HEK293 (cell line): ENCODE measurements around the gene VLDLR.

Source experiments
- CTCF ChIA-PET: fragments of 350-600 bp; formaldehyde crosslinking; extraction: SDS; loops from one replicate; lab custom pipeline; 2021; ENCODE audit warnings: antibody characterized with exemption; lab: Yijun Ruan, JAX
- POLR2A ChIA-PET: fragments of 300-600 bp; formaldehyde crosslinking; extraction: SDS; loops from one replicate; lab custom pipeline; 2020; ENCODE audit warnings: antibody characterized with exemption, inconsistent platforms; lab: Yijun Ruan, JAX
- H3K27ac ChIP-seq: fragments of 200-500 bp; sonication (Bioruptor generic); 2 replicates; pipeline ENCODE4 v1.5.1; 2014; ENCODE audit warnings: low read depth, low read length, control low read depth, inconsistent platforms; ENCODE audit errors: extremely low read depth
- H3K36me3 ChIP-seq, 2 experiments: fragments of 200-500 bp in 1 of 2; sonication (Bioruptor generic) in 1 of 2; 1 replicate in 1 of 2; 2 replicates in 1 of 2; pipeline ENCODE4 v1.5.1; 2014 to 2017; ENCODE audit warnings: inconsistent platforms in 2 of 2, low read length in 2 of 2; ENCODE audit not compliant: control insufficient read depth in 2 of 2, insufficient read depth in 1 of 2
- H3K4me1 ChIP-seq: fragments of 200-500 bp; sonication (Bioruptor generic); 2 replicates; pipeline ENCODE4 v1.5.1; 2014; ENCODE audit warnings: mild to moderate bottlenecking, low read length, inconsistent platforms; ENCODE audit not compliant: control insufficient read depth, insufficient read depth
- H3K4me3 ChIP-seq: 2 replicates; pipeline ENCODE4 v1.5.1; 2011; ENCODE audit warnings: low read depth, mild to moderate bottlenecking, control low read depth, low read length, moderate library complexity
- H3K9me3 ChIP-seq: fragments of 200-500 bp; sonication (Bioruptor generic); 2 replicates; pipeline ENCODE4 v1.5.1; 2014; ENCODE audit warnings: low read depth, low read length, inconsistent platforms; ENCODE audit not compliant: control insufficient read depth, insufficient read depth
- HOXA7 ChIP-seq: sonication (generic); formaldehyde crosslinking; IDR thresholded peaks from 2 replicates; pipeline ENCODE4 v1.8.1; 2022; ENCODE audit warnings: missing genetic modification reagents, borderline replicate concordance
- PRDM10 ChIP-seq: fragments of 450-650 bp; formaldehyde crosslinking; IDR thresholded peaks from 2 replicates; pipeline ENCODE4 v1.5.1; 2016; ENCODE audit warnings: missing biosample characterization, missing genetic modification characterization
- TSHZ1 ChIP-seq: fragments of 450-650 bp; formaldehyde crosslinking; IDR thresholded peaks from 2 replicates; pipeline ENCODE4 v1.5.1; 2016; ENCODE audit warnings: missing biosample characterization, missing genetic modification characterization, borderline replicate concordance
- WT1 ChIP-seq: fragments of 450-650 bp; formaldehyde crosslinking; IDR thresholded peaks from 2 replicates; pipeline ENCODE4 v1.5.1; 2016; ENCODE audit warnings: missing biosample characterization, missing genetic modification characterization
- YY1 ChIP-seq: fragments of 450-650 bp; formaldehyde crosslinking; IDR thresholded peaks from 2 replicates; pipeline ENCODE4 v1.5.1; 2018; ENCODE audit warnings: missing biosample characterization, missing genetic modification characterization
- ZBTB11 ChIP-seq: fragments of 450-650 bp; formaldehyde crosslinking; conservative IDR thresholded peaks from 2 replicates; pipeline ENCODE4 v1.5.1; 2016; ENCODE audit warnings: low read depth, missing biosample characterization, missing genetic modification characterization
- ZBTB44 ChIP-seq: fragments of 450-650 bp; IDR thresholded peaks from 2 replicates; pipeline ENCODE4 v1.5.1; 2018; ENCODE audit warnings: missing biosample characterization, mild to moderate bottlenecking, missing genetic modification characterization
- ZNF148 ChIP-seq: fragments of 450-650 bp; formaldehyde crosslinking; IDR thresholded peaks from 2 replicates; pipeline ENCODE4 v1.5.0; 2017; ENCODE audit warnings: missing biosample characterization, missing genetic modification characterization, borderline replicate concordance
- ZNF513 ChIP-seq: fragments of 450-650 bp; IDR thresholded peaks from 2 replicates; pipeline ENCODE4 v1.5.1; 2018; ENCODE audit warnings: missing biosample characterization, missing genetic modification characterization
- ZNF596 ChIP-seq: fragments of 450-650 bp; IDR thresholded peaks from 2 replicates; pipeline ENCODE4 v1.5.0; 2018; ENCODE audit warnings: missing biosample characterization, mild to moderate bottlenecking, missing genetic modification characterization, moderate library complexity
- ZNF843 ChIP-seq: fragments of 450-650 bp; formaldehyde crosslinking; IDR thresholded peaks from 2 replicates; pipeline ENCODE4 v1.5.1; 2016; ENCODE audit warnings: missing biosample characterization, missing genetic modification characterization
- TF ChIP-seq, protein P1 (sequence below): fragments of 450-650 bp; formaldehyde crosslinking; IDR thresholded peaks from 2 replicates; pipeline ENCODE4 v1.5.1; 2016; ENCODE audit warnings: missing biosample characterization, missing genetic modification characterization
- TF ChIP-seq, protein P2 (sequence below): fragments of 450-650 bp; formaldehyde crosslinking; IDR thresholded peaks from 2 replicates; pipeline ENCODE4 v1.5.1; 2016; ENCODE audit warnings: missing biosample characterization, missing genetic modification characterization

VLDLR gene

GRCh38 chr9:2634818-2635217 is 13.2 kb downstream of the VLDLR start (continued):
- TF ChIP-seq ZNF513 (tag by site-specific recombination) = no peak

DNA sequence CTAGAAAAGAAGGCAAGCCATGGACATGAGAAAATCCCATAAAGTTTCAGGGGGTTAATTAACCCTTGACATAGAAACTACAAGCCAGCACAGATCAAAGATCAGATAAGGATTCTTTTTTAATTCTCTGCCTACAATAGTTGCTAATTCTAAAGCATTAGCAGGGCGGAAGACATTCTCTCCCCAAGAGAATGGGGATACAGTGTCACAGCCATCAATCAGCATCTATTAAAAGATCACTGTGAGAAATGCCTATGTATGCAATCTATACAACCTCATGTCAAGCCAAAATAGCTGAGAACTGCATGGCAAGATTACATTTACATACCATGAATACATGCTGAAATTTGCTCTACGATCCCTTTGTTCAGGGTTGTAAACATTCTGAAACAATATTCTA is 14.3 kb downstream of the VLDLR start:
- ChIA-PET CTCF (no interaction called here), POLR2A (no interaction called here)
- H3K4me3 ChIP-seq = no peak overlapping the region
- H3K36me3 ChIP-seq = peaks cover 0 to 10% of the 10 kb centered on the region in 2 experiments; a peak in 1 of 3 replicates
- H3K9me3 ChIP-seq = no peaks in the 10 kb centered on the region
- no peaks in the 10 kb centered on the region for H3K4me1 ChIP-seq
- H3K27ac ChIP-seq = no peak overlapping the region
- TF ChIP-seq TSHZ1 (no peak), ZNF148 (tag by site-specific recombination) (no peak), PRDM10 (no peak), WT1 (no peak), ZBTB11 (no peak), HOXA7 (CRISPR knock-in tag) (no peak), ZBTB44 (tag by site-specific recombination) (no peak), ZNF843 (tag by site-specific recombination) (no peak), ZNF596 (tag by site-specific recombination) (no peak), YY1 (tag by site-specific recombination) (no peak)
- TF ChIP-seq, protein P1, sequence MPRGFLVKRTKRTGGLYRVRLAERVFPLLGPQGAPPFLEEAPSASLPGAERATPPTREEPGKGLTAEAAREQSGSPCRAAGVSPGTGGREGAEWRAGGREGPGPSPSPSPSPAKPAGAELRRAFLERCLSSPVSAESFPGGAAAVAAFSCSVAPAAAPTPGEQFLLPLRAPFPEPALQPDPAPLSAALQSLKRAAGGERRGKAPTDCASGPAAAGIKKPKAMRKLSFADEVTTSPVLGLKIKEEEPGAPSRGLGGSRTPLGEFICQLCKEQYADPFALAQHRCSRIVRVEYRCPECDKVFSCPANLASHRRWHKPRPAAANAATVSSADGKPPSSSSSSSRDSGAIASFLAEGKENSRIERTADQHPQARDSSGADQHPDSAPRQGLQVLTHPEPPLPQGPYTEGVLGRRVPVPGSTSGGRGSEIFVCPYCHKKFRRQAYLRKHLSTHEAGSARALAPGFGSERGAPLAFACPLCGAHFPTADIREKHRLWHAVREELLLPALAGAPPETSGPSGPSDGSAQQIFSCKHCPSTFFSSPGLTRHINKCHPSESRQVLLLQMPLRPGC (tag by site-specific recombination) = no peak
- TF ChIP-seq, protein P2, sequence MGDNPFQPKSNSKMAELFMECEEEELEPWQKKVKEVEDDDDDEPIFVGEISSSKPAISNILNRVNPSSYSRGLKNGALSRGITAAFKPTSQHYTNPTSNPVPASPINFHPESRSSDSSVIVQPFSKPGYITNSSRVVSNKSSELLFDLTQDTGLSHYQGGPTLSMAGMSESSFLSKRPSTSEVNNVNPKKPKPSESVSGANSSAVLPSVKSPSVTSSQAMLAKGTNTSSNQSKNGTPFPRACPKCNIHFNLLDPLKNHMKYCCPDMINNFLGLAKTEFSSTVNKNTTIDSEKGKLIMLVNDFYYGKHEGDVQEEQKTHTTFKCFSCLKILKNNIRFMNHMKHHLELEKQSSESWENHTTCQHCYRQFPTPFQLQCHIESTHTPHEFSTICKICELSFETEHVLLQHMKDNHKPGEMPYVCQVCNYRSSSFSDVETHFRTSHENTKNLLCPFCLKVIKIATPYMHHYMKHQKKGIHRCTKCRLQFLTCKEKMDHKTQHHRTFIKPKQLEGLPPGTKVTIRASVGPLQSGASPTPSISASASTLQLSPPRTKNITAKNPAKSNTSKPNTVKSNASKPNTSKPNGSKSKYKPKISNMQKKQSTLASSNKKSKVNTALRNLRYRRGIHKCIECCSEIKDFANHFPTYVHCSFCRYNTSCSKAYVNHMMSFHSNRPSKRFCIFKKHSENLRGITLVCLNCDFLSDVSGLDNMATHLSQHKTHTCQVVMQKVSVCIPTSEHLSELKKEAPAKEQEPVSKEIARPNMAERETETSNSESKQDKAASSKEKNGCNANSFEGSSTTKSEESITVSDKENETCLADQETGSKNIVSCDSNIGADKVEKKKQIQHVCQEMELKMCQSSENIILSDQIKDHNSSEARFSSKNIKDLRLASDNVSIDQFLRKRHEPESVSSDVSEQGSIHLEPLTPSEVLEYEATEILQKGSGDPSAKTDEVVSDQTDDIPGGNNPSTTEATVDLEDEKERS (tag by site-specific recombination) = no peak
